Measurements from ENCODE around the gene NRXN3. TPM values are rescaled to one million over a fixed set of nuclear protein-coding genes. Genes with fewer than 3 reads are reported as not detected.

Gene NRXN3
- total and polyA plus RNA-seq, 2 experiments from 2014 or later: 5.7 to 7.1 TPM

- H3K4me1 ChIP-seq (ENCODE audit: insufficient read depth): no peaks in the 10 kb centered on the region
These were observed 1404.9 kb downstream of the NRXN3 start for GRCh38 chr14:79575032-79575431.

GRCh38 chr14:79576424-79576823 lies 1406.3 kb downstream of the NRXN3 start:
- TF ChIP-seq EZH2 (IDR thresholded peaks at IDR 0.05; ENCODE audit: borderline replicate concordance): no peak
- no peak for TF ChIP-seq CTCF (IDR thresholded peaks at IDR 0.05; ENCODE audit: poor library complexity)
- H3K36me3 ChIP-seq (replicated peaks; ENCODE audit: insufficient read depth, low read depth): no peaks in the 10 kb centered on the region
- H3K4me3 ChIP-seq: no peak overlapping the region
- no peaks in the 10 kb centered on the region for H3K4me1 ChIP-seq (ENCODE audit: insufficient read depth)
- WGBS (ENCODE audit: low lambda C conversion rate, missing lambda C conversion rate): 72% methylated on average over 4 of the region's 4 CpGs
- no peaks in the 10 kb centered on the region for H3K9me3 ChIP-seq (ENCODE audit: low read depth)
- H3K9me2 ChIP-seq (replicated peaks; ENCODE audit: insufficient read depth): no peaks in the 10 kb centered on the region
- no peak for DNase-seq (ENCODE audit: low spot score)
- no peak overlapping the region for H2AFZ ChIP-seq
- no peak overlapping the region for H3K27ac ChIP-seq
- no peaks in the 10 kb centered on the region for H4K20me1 ChIP-seq (ENCODE audit: insufficient read depth, poor library complexity, severe bottlenecking)
- no peak overlapping the region for H3K4me2 ChIP-seq
- no peaks in the 10 kb centered on the region for H3K79me2 ChIP-seq
- no peaks in the 10 kb centered on the region for H3K27me3 ChIP-seq

More at GRCh38 chr14:79575032-79575431, 1404.9 kb downstream of the NRXN3 start:
- Histone ChIP-seq H3K9me3 (ENCODE audit: low read depth) (no peaks in the 10 kb centered on the region), H3K27me3 (no peaks in the 10 kb centered on the region), H3K4me3 (no peak overlapping the region), H3K4me2 (no peak overlapping the region), H3K27ac (no peak overlapping the region), H2AFZ (no peak overlapping the region), H3K79me2 (no peaks in the 10 kb centered on the region), H3K9me2 (replicated peaks; ENCODE audit: insufficient read depth) (no peaks in the 10 kb centered on the region), H4K20me1 (ENCODE audit: insufficient read depth, poor library complexity, severe bottlenecking) (no peaks in the 10 kb centered on the region), H3K36me3 (replicated peaks; ENCODE audit: insufficient read depth, low read depth) (no peaks in the 10 kb centered on the region)
- 89% methylated on average over 4 of the region's 4 CpGs for WGBS (ENCODE audit: low lambda C conversion rate, missing lambda C conversion rate)
- DNase-seq (ENCODE audit: low spot score): no peak
- no peak for TF ChIP-seq EZH2 (IDR thresholded peaks at IDR 0.05; ENCODE audit: borderline replicate concordance)
- no peak for TF ChIP-seq CTCF (IDR thresholded peaks at IDR 0.05; ENCODE audit: poor library complexity)
- no peak for TF ChIP-seq EZH2phosphoT487 (IDR thresholded peaks at IDR 0.05; ENCODE audit: low read depth, severe bottlenecking, unreplicated experiment)

- TF ChIP-seq EZH2phosphoT487 (IDR thresholded peaks at IDR 0.05; ENCODE audit: low read depth, severe bottlenecking, unreplicated experiment) (no peak), EZH2 (IDR thresholded peaks at IDR 0.05; ENCODE audit: borderline replicate concordance) (no peak), CTCF (IDR thresholded peaks at IDR 0.05; ENCODE audit: poor library complexity) (no peak)
- no peaks in the 10 kb centered on the region for H3K9me2 ChIP-seq (replicated peaks; ENCODE audit: insufficient read depth)
- no peak overlapping the region for H2AFZ ChIP-seq
- 64% methylated on average over 3 of the region's 3 CpGs for WGBS (ENCODE audit: low lambda C conversion rate, missing lambda C conversion rate)
- H3K27ac ChIP-seq: no peak overlapping the region
- H3K9me3 ChIP-seq (ENCODE audit: low read depth): no peaks in the 10 kb centered on the region
- H3K79me2 ChIP-seq: no peaks in the 10 kb centered on the region
- H3K27me3 ChIP-seq: no peaks in the 10 kb centered on the region
- no peaks in the 10 kb centered on the region for H3K4me1 ChIP-seq (ENCODE audit: insufficient read depth)
- H3K4me3 ChIP-seq: no peak overlapping the region
- H3K4me2 ChIP-seq: no peak overlapping the region
- H3K36me3 ChIP-seq (replicated peaks; ENCODE audit: insufficient read depth, low read depth): no peaks in the 10 kb centered on the region
- no peak for DNase-seq (ENCODE audit: low spot score)
- no peaks in the 10 kb centered on the region for H4K20me1 ChIP-seq (ENCODE audit: insufficient read depth, poor library complexity, severe bottlenecking)
These were observed 1408.3 kb downstream of the NRXN3 start for GRCh38 chr14:79578470-79578869.

- no peaks in the 10 kb centered on the region for H3K79me2 ChIP-seq
- no peak for TF ChIP-seq EZH2phosphoT487 (IDR thresholded peaks at IDR 0.05; ENCODE audit: low read depth, severe bottlenecking, unreplicated experiment)
- no peak for TF ChIP-seq EZH2 (IDR thresholded peaks at IDR 0.05; ENCODE audit: borderline replicate concordance)
- no peak for TF ChIP-seq CTCF (IDR thresholded peaks at IDR 0.05; ENCODE audit: poor library complexity)
- no peaks in the 10 kb centered on the region for H3K27me3 ChIP-seq
- H3K36me3 ChIP-seq (replicated peaks; ENCODE audit: insufficient read depth, low read depth): no peaks in the 10 kb centered on the region
- H3K9me3 ChIP-seq (ENCODE audit: low read depth): no peaks in the 10 kb centered on the region
- 20% methylated on average over 2 of the region's 2 CpGs for WGBS (ENCODE audit: low lambda C conversion rate, missing lambda C conversion rate)
- H3K9me2 ChIP-seq (replicated peaks; ENCODE audit: insufficient read depth): no peaks in the 10 kb centered on the region
- H3K4me1 ChIP-seq (ENCODE audit: insufficient read depth): no peaks in the 10 kb centered on the region
- H4K20me1 ChIP-seq (ENCODE audit: insufficient read depth, poor library complexity, severe bottlenecking): no peaks in the 10 kb centered on the region
- no peak overlapping the region for H3K4me2 ChIP-seq
- H3K27ac ChIP-seq: no peak overlapping the region
- no peak for DNase-seq (ENCODE audit: low spot score)
- H3K4me3 ChIP-seq: no peak overlapping the region
- no peak overlapping the region for H2AFZ ChIP-seq
These were observed 1410.2 kb downstream of the NRXN3 start for GRCh38 chr14:79580414-79580813.
